HG02571 (cell line): ENCODE measurements around the gene DAPK2.

Source experiments
- ATAC-seq: cut with Tn5 transposase; IDR thresholded peaks from one replicate; pipeline ENCODE4 v1.9.1; 2021; ENCODE audit warnings: mild to moderate bottlenecking, moderate library complexity; ENCODE audit not compliant: unreplicated experiment

DAPK2 gene

GRCh38 chr15:63945838-63946298 is 100.4 kb downstream of the DAPK2 start:
- ATAC-seq: no peak

GRCh38 chr15:63945007-63945788 is 101.1 kb downstream of the DAPK2 start:
- no peak for ATAC-seq

- ATAC-seq: no peak
These were observed 101.7 kb downstream of the DAPK2 start for GRCh38 chr15:63944681-63944955.

- ATAC-seq: no peak
These were observed 102.2 kb downstream of the DAPK2 start for GRCh38 chr15:63943829-63944680.

GRCh38 chr15:63942486-63943365 is 103.6 kb downstream of the DAPK2 start:
- ATAC-seq: no peak

GRCh38 chr15:63941698-63942465 is 104.4 kb downstream of the DAPK2 start:
- no peak for ATAC-seq

GRCh38 chr15:63940966-63941620 is 105.2 kb downstream of the DAPK2 start:
- no peak for ATAC-seq

- no peak for ATAC-seq
These were observed 106.7 kb downstream of the DAPK2 start for GRCh38 chr15:63939531-63940130.

- ATAC-seq: no peak
These were observed 107.7 kb downstream of the DAPK2 start for GRCh38 chr15:63938486-63939061.

GRCh38 chr15:63933522-63933921 is 112.8 kb downstream of the DAPK2 start:
- no peak for ATAC-seq

- ATAC-seq: no peak
These were observed 114.7 kb downstream of the DAPK2 start for GRCh38 chr15:63931556-63931955.

- no peak for ATAC-seq
These were observed 116.3 kb downstream of the DAPK2 start for GRCh38 chr15:63930034-63930433.

GRCh38 chr15:63928185-63928842 is 118.0 kb downstream of the DAPK2 start:
- ATAC-seq: no peak

- ATAC-seq: no peak
These were observed 122.0 kb downstream of the DAPK2 start for GRCh38 chr15:63923993-63924950.

GRCh38 chr15:63922916-63923315 is 123.4 kb downstream of the DAPK2 start:
- no peak for ATAC-seq

GRCh38 chr15:63922261-63922904 is 123.9 kb downstream of the DAPK2 start:
- ATAC-seq: no peak
